Endodermal cell (in vitro differentiated cells): ENCODE results near the gene IFI30. TPM values are rescaled to one million over a fixed set of nuclear protein-coding genes. Genes with fewer than 3 reads are reported as not detected.

Source experiments
- DNase-seq: peaks from one replicate; pipeline ENCODE4 v3.0.0-alpha.2; 2017
- H3K27ac ChIP-seq: 2 replicates; pipeline ENCODE4 v1.5.1; 2013; ENCODE audit warnings: mild to moderate bottlenecking, low read depth, low read length, moderate library complexity
- H3K27me3 ChIP-seq: 2 replicates; pipeline ENCODE4 v1.6.1; 2013; ENCODE audit warnings: mild to moderate bottlenecking, low read length, moderate library complexity; ENCODE audit not compliant: insufficient read depth, control insufficient read depth, poor library complexity, severe bottlenecking
- H3K36me3 ChIP-seq: 2 replicates; pipeline ENCODE4 v1.7.0; 2013; ENCODE audit warnings: mild to moderate bottlenecking, low read length, moderate library complexity; ENCODE audit not compliant: control insufficient read depth, insufficient read depth
- H3K4me1 ChIP-seq: one replicate; pipeline ENCODE4 v1.7.0; 2013; ENCODE audit warnings: low read length; ENCODE audit not compliant: control insufficient read depth, insufficient read depth
- H3K4me3 ChIP-seq: 2 replicates; pipeline ENCODE4 v1.5.1; 2013; ENCODE audit warnings: mild to moderate bottlenecking, low read length, moderate library complexity
- H3K9ac ChIP-seq: 2 replicates; pipeline ENCODE4 v1.6.1; 2013; ENCODE audit warnings: mild to moderate bottlenecking, low read length, moderate library complexity; ENCODE audit not compliant: poor library complexity, severe bottlenecking; ENCODE audit errors: extremely low read depth
- H3K9me3 ChIP-seq: 2 replicates; pipeline ENCODE4 v1.6.1; 2013; ENCODE audit warnings: mild to moderate bottlenecking, low read length, moderate library complexity; ENCODE audit not compliant: control insufficient read depth
- H3K27ac Mint-ChIP-seq: 2 replicates; pipeline ENCODE4 v1.8.0; 2020; ENCODE audit warnings: mixed read lengths
- H3K27me3 Mint-ChIP-seq: 2 replicates; pipeline ENCODE4 v1.8.0; 2021; ENCODE audit warnings: mild to moderate bottlenecking, mixed read lengths; ENCODE audit not compliant: insufficient read depth
- H3K36me3 Mint-ChIP-seq: 2 replicates; pipeline ENCODE4 v1.8.0; 2020; ENCODE audit warnings: low read depth, mixed read lengths
- H3K4me1 Mint-ChIP-seq: 2 replicates; pipeline ENCODE4 v1.8.0; 2020; ENCODE audit warnings: mixed read lengths
- H3K4me3 Mint-ChIP-seq: 2 replicates; pipeline ENCODE4 v1.8.0; 2020; ENCODE audit warnings: mild to moderate bottlenecking, moderate library complexity, mixed read lengths
- H3K9me3 Mint-ChIP-seq: 2 replicates; pipeline ENCODE4 v1.8.0; 2020; ENCODE audit warnings: mild to moderate bottlenecking, mixed read lengths
- CTCF ChIP-seq: fragments of 200-600 bp; sonication (generic); conservative IDR thresholded peaks from 2 replicates; pipeline ENCODE4 v1.5.0; 2021; ENCODE audit warnings: antibody characterized with exemption, mild to moderate bottlenecking
- WGBS, 2 experiments: methylation state at CpG; one replicate each; pipeline versions ENCODE4 v1.1.5 to v1.1.7; 2013; ENCODE audit warnings: missing lambda C conversion rate in 2 of 2, mixed read lengths in 1 of 2; ENCODE audit not compliant: insufficient coverage in 1 of 2, insufficient read length in 1 of 2; 5-methylcytosine and 5-hydroxymethylcytosine counted together
- total RNA-seq, 2 donors: library from RNA; stranded (reverse); fragmentation: NEBNext Ultra II Directional in 1 of 2; extraction: Animal tissue kit (Norgen Biotek cat#: 25700) in 1 of 2; gene quantifications; 2 replicates in 1 of 2; 3 replicates in 1 of 2; pipeline ENCODE4 v1.2.1, GENCODE V29; 2021

Gene IFI30
- total RNA-seq, 2 donors from 2014 or later: 10.6 to 11.0 TPM

GRCh38 chr19:18173054-18173571, 500 bp upstream of the IFI30 start:
- Histone ChIP-seq H3K4me3 (no peak overlapping the region), H3K27ac (no peak overlapping the region), H3K36me3 (peaks cover 12% of the 10 kb centered on the region), H3K4me1 (peaks cover 3% of the 10 kb centered on the region), H3K27me3 (peaks cover 19% of the 10 kb centered on the region), H3K9me3 (no peaks in the 10 kb centered on the region), H3K9ac (no peak overlapping the region)
- Mint-ChIP-seq H3K27me3 (peaks cover 14% of the 10 kb centered on the region), H3K36me3 (peaks cover 27% of the 10 kb centered on the region), H3K9me3 (no peaks in the 10 kb centered on the region), H3K27ac (no peak overlapping the region), H3K4me3 (peak overlapping the region; percentile 68), H3K4me1 (no peaks in the 10 kb centered on the region)
- TF ChIP-seq CTCF: no peak
- 90 to 93% methylated on average over 6 to 18 of the region's 18 CpGs for WGBS, 2 experiments
- DNase-seq: no peak

DNA sequence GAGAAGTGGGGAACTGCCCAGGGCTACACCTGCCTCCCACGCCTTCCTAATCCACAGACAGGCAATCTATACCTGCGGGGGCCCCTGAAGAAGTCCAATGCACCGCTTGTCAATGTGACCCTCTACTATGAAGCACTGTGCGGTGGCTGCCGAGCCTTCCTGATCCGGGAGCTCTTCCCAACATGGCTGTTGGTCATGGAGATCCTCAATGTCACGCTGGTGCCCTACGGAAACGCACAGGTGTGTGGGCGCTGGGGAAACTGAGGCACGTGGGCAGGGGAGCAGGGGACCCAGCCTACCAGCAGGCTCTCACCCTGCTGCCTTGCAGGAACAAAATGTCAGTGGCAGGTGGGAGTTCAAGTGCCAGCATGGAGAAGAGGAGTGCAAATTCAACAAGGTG, 1.4 kb downstream of the IFI30 start:
- Mint-ChIP-seq H3K27ac (no peak overlapping the region), H3K9me3 (no peaks in the 10 kb centered on the region), H3K4me1 (no peaks in the 10 kb centered on the region), H3K36me3 (peaks cover 16% of the 10 kb centered on the region), H3K27me3 (peaks cover 14% of the 10 kb centered on the region), H3K4me3 (no peak overlapping the region)
- Histone ChIP-seq H3K4me1 (peaks cover 3% of the 10 kb centered on the region), H3K9ac (no peak overlapping the region), H3K27me3 (peaks cover 19% of the 10 kb centered on the region), H3K27ac (no peak overlapping the region), H3K4me3 (no peak overlapping the region), H3K36me3 (no peaks in the 10 kb centered on the region), H3K9me3 (no peaks in the 10 kb centered on the region)
- no peak for TF ChIP-seq CTCF
- no peak for DNase-seq
- WGBS, 2 experiments: 90 to 92% methylated on average over 8 to 11 of the region's 11 CpGs

- no peak for TF ChIP-seq CTCF
- 92 to 96% methylated on average over 9 to 19 of the region's 19 CpGs for WGBS, 2 experiments
- peaks cover 14% of the 10 kb centered on the region for H3K27me3 Mint-ChIP-seq
These were observed 3.0 kb downstream of the IFI30 start for GRCh38 chr19:18176367-18177310.

More at GRCh38 chr19:18176367-18177310, 3.0 kb downstream of the IFI30 start:
- Mint-ChIP-seq H3K4me3 (no peak overlapping the region), H3K36me3 (peaks cover 3% of the 10 kb centered on the region), H3K9me3 (no peaks in the 10 kb centered on the region), H3K27ac (no peak overlapping the region), H3K4me1 (no peaks in the 10 kb centered on the region)
- no peak for DNase-seq
- peaks cover 19% of the 10 kb centered on the region for H3K27me3 ChIP-seq
- peaks cover 3% of the 10 kb centered on the region for H3K4me1 ChIP-seq
- H3K36me3 ChIP-seq: no peaks in the 10 kb centered on the region
- no peak overlapping the region for H3K27ac ChIP-seq
- H3K9me3 ChIP-seq: no peaks in the 10 kb centered on the region
- H3K4me3 ChIP-seq: no peak overlapping the region
- no peak overlapping the region for H3K9ac ChIP-seq
